Smooth muscle cell of the brain vasculature (primary cell): Measurements from ENCODE around the gene SLCO6A1.
"Not testable (repeated sequence)": the region's sequence is repeated elsewhere in the genome, so short reads cannot be mapped to it uniquely, and the experiment has no call there.

Experiments used
- DNase-seq: peaks from one replicate; pipeline ENCODE4 v3.0.0-alpha.2; 2012; ENCODE audit warnings: low read depth, low spot score

Gene SLCO6A1

GRCh38 chr5:102498271-102499034 is at the start of gene SLCO6A1:
Gene SLCO6A1 (minus strand): TSS chr5:102499001. CDS start chr5:102498844, 157 bp downstream.
- no peak for DNase-seq

- DNase-seq, result no peak
Measured at GRCh38 chr5:102547141-102548035, 48.6 kb upstream of the SLCO6A1 start.

- no peak for DNase-seq
Measured at GRCh38 chr5:102545175-102545574, 46.4 kb upstream of the SLCO6A1 start.

GRCh38 chr5:102542057-102542456 is 43.3 kb upstream of the SLCO6A1 start:
- DNase-seq, result no peak

GRCh38 chr5:102539996-102540728 is 41.4 kb upstream of the SLCO6A1 start:
- no peak for DNase-seq

- DNase-seq, result no peak
Measured at GRCh38 chr5:102539562-102539961, 40.8 kb upstream of the SLCO6A1 start.

GRCh38 chr5:102537011-102537410 is 38.2 kb upstream of the SLCO6A1 start:
- DNase-seq, result no peak

GRCh38 chr5:102536323-102536928 is 37.6 kb upstream of the SLCO6A1 start:
- DNase-seq, result no peak

GRCh38 chr5:102532123-102532522 is 33.3 kb upstream of the SLCO6A1 start:
- DNase-seq, result no peak

- no peak for DNase-seq
Measured at GRCh38 chr5:102531506-102531905, 32.7 kb upstream of the SLCO6A1 start.

- DNase-seq, result no peak
Measured at GRCh38 chr5:102529447-102529846, 30.6 kb upstream of the SLCO6A1 start.

- no peak for DNase-seq
Measured at GRCh38 chr5:102529031-102529430, 30.2 kb upstream of the SLCO6A1 start.

GRCh38 chr5:102528600-102528999 is 29.8 kb upstream of the SLCO6A1 start:
- no peak for DNase-seq

- no peak for DNase-seq
Measured at GRCh38 chr5:102527547-102527946, 28.7 kb upstream of the SLCO6A1 start.

GRCh38 chr5:102523541-102524175 is 24.9 kb upstream of the SLCO6A1 start:
- no peak for DNase-seq

- DNase-seq, result no peak
Measured at GRCh38 chr5:102511666-102512065, 12.9 kb upstream of the SLCO6A1 start.

GRCh38 chr5:102491261-102491914 is 7.4 kb downstream of the SLCO6A1 start:
- DNase-seq, result not testable (repeated sequence)

GRCh38 chr5:102483736-102484135 is 15.1 kb downstream of the SLCO6A1 start:
- no peak for DNase-seq

GRCh38 chr5:102481054-102481715 is 17.6 kb downstream of the SLCO6A1 start:
- no peak for DNase-seq

GRCh38 chr5:102453716-102454115 is 45.1 kb downstream of the SLCO6A1 start:
- DNase-seq, result no peak
